Measurements from ENCODE around the gene DEPDC5.

DNA sequence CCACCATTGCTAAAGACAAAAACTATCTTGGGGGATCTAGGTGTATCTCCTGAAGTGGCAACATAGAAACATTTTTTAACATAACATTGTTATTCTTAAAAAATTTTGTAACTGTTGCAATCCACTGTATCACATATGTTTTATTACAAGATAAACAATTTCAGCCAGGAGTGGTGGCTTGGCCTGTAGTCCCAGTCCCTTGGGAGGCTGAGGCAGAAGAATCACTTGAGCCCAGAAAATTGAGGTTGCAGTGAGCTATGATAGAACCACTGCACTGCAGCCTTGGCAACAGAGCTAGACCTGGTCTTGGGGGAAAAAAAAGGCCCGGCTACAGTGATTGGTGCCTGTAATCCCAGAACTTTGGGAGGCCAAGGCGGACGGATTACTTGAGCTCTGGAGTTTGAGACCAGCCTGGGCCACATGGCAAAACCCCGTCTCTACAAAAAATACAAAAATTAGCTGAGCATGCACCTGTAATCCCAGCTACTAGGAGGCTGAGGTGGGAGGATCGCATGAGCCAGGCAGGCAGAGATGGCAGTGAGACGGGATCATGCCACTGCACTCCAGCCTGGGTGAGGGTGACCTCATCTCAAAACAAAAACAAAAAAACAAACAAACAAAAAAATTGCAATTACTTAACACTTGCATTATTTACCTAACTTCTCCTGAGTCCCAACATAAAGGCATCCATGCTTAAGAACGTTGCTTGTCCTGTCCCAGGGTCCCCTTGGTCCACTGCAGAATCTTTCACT lies 1.5 kb upstream of the DEPDC5 start:
- no peak for TF ChIP-seq EZH2 (IDR thresholded peaks at IDR 0.05)
- no peak for TF ChIP-seq POLR2AphosphoS5 (IDR thresholded peaks at IDR 0.05; ENCODE audit: borderline replicate concordance, low read depth, low read length)

Data from SK-N-MC (cell line).